DND-41 (cell line): ENCODE data around the gene NAPEPLD.
"Not testable (repeated sequence)": the region's sequence is repeated elsewhere in the genome, so short reads cannot be mapped to it uniquely, and the experiment has no call there.

Experiments used
- ATAC-seq: fragments of 200-7000 bp; cut with Tn5 transposase; 3 replicates; pipeline ENCODE4 v1.9.1; 2021; ENCODE audit warnings: low read depth; ENCODE audit not compliant: insufficient read depth
- DNase-seq: peaks from one replicate; pipeline ENCODE4 v3.0.0-alpha.2; 2020
- H2AFZ ChIP-seq: 2 replicates; pipeline ENCODE4 v1.6.0; 2012; ENCODE audit warnings: low read depth, low read length
- H3K27ac ChIP-seq: 2 replicates; pipeline ENCODE4 v1.5.1; 2012; ENCODE audit warnings: low read length, inconsistent platforms
- H3K27me3 ChIP-seq: fragments of 200-600 bp; sonication (generic); 2 replicates; pipeline ENCODE4 v1.6.0; 2012; ENCODE audit warnings: low read length, mild to moderate bottlenecking, inconsistent platforms; ENCODE audit not compliant: insufficient read depth, poor library complexity
- H3K36me3 ChIP-seq: 2 replicates; pipeline ENCODE4 v1.5.1; 2012; ENCODE audit warnings: low read length, inconsistent platforms; ENCODE audit not compliant: insufficient read depth
- H3K4me1 ChIP-seq: 2 replicates; pipeline ENCODE4 v1.5.1; 2012; ENCODE audit warnings: mild to moderate bottlenecking, low read length; ENCODE audit not compliant: insufficient read depth
- H3K4me2 ChIP-seq: 2 replicates; pipeline ENCODE4 v1.6.0; 2012; ENCODE audit warnings: mild to moderate bottlenecking, moderate library complexity, low read length, inconsistent platforms; ENCODE audit not compliant: insufficient read depth
- H3K4me3 ChIP-seq, 2 experiments: fragments of 200-600 bp in 1 of 2; shearing (Covaris generic) in 1 of 2; 2 replicates each; pipeline ENCODE4 v1.5.1; 2012 to 2016; ENCODE audit warnings: inconsistent platforms in 2 of 2, low read length in 2 of 2, mild to moderate bottlenecking in 2 of 2, low read depth in 1 of 2, moderate library complexity in 1 of 2
- H3K79me2 ChIP-seq: 2 replicates; pipeline ENCODE4 v1.6.0; 2012; ENCODE audit warnings: low read length, inconsistent platforms; ENCODE audit not compliant: insufficient read depth
- H3K9ac ChIP-seq: 2 replicates; pipeline ENCODE4 v1.6.0; 2012; ENCODE audit warnings: low read depth, mild to moderate bottlenecking, inconsistent platforms, low read length, moderate library complexity
- H3K9me3 ChIP-seq: 2 replicates; pipeline ENCODE4 v1.5.1; 2012; ENCODE audit warnings: low read length, moderate library complexity, mild to moderate bottlenecking, inconsistent platforms; ENCODE audit not compliant: insufficient read depth, severe bottlenecking
- H4K20me1 ChIP-seq: 2 replicates; pipeline ENCODE4 v1.6.0; 2012; ENCODE audit warnings: low read length; ENCODE audit not compliant: insufficient read depth
- EZH2 ChIP-seq: IDR thresholded peaks from 3 replicates; pipeline ENCODE4 v1.6.1; 2012; ENCODE audit warnings: borderline replicate concordance, low read depth, mild to moderate bottlenecking, moderate library complexity, low read length, inconsistent platforms; ENCODE audit not compliant: severe bottlenecking
- TF ChIP-seq, protein P1 (sequence below): IDR thresholded peaks from 2 replicates; pipeline ENCODE4 v1.5.1; 2012; ENCODE audit warnings: borderline replicate concordance, low read length, moderate library complexity, mild to moderate bottlenecking; ENCODE audit not compliant: poor library complexity, severe bottlenecking; ENCODE audit errors: extremely low read depth

Gene NAPEPLD

DNA sequence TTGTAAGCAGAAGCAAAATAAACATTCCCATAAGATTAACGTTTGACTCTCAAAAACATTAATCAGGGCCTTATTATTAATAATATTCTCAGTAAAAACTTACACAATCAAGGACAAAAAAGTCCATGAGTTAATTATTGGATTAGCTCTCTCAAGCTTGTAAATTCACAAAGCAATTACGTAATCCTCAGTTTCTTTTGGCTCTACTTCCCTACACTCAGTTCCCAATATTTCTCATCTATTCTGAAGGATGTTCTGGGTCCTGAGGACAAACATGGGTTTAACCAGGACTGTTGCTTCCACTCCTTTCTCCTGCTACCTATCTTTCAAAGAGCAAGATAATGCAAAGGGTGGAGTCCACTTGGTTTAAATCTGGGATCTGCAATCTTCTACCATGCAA is 89.4 kb downstream of the NAPEPLD start:
- Histone ChIP-seq H3K79me2 (no peaks in the 10 kb centered on the region), H2AFZ (no peak overlapping the region), H3K4me1 (no peaks in the 10 kb centered on the region), H3K4me3 (no peak overlapping the region), H3K36me3 (no peaks in the 10 kb centered on the region), H3K27ac (no peak overlapping the region), H4K20me1 (no peaks in the 10 kb centered on the region), H3K9me3 (no peaks in the 10 kb centered on the region), H3K27me3 (no peaks in the 10 kb centered on the region), H3K9ac (no peak overlapping the region), H3K4me2 (no peak overlapping the region)
- TF ChIP-seq, protein P1, sequence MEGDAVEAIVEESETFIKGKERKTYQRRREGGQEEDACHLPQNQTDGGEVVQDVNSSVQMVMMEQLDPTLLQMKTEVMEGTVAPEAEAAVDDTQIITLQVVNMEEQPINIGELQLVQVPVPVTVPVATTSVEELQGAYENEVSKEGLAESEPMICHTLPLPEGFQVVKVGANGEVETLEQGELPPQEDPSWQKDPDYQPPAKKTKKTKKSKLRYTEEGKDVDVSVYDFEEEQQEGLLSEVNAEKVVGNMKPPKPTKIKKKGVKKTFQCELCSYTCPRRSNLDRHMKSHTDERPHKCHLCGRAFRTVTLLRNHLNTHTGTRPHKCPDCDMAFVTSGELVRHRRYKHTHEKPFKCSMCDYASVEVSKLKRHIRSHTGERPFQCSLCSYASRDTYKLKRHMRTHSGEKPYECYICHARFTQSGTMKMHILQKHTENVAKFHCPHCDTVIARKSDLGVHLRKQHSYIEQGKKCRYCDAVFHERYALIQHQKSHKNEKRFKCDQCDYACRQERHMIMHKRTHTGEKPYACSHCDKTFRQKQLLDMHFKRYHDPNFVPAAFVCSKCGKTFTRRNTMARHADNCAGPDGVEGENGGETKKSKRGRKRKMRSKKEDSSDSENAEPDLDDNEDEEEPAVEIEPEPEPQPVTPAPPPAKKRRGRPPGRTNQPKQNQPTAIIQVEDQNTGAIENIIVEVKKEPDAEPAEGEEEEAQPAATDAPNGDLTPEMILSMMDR, result no peak
- no peak for TF ChIP-seq EZH2
- ATAC-seq (no peak), DNase-seq (no peak)

DNA sequence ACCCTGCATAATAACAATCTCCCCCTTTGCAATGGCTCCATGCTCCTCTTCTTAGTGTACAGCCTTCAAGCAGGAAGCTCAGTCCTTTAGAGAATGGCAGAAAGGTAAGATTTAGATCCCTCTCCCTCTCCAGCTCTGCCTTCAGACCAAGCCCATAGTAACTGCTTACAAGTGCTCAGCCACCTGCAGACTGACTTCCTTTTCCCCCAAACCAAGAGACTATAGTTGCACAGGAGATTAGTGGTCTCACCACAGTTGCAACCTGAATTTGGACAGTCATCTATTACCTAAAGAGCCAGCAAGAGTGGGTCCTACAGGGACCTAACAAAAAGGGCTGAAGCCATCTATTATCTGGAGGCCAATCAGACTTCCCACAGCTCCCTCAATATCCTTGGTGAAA is 90.8 kb downstream of the NAPEPLD start:
- Histone ChIP-seq H3K79me2 (no peaks in the 10 kb centered on the region), H3K27me3 (no peaks in the 10 kb centered on the region), H3K4me1 (no peaks in the 10 kb centered on the region), H3K36me3 (no peaks in the 10 kb centered on the region; the same call in 1 of the 2 replicates), H3K9me3 (no peaks in the 10 kb centered on the region), H2AFZ (no peak overlapping the region), H3K4me2 (no peak overlapping the region), H3K4me3 (no peak overlapping the region), H3K27ac (no peak overlapping the region), H3K9ac (no peak overlapping the region), H4K20me1 (no peaks in the 10 kb centered on the region)
- ATAC-seq, result 0 out of 3 replicates have a peak, but pooled peaks have one; percentile 24
- no peak for TF ChIP-seq EZH2
- TF ChIP-seq, protein P1, result no peak
- DNase-seq, result no peak

DNA sequence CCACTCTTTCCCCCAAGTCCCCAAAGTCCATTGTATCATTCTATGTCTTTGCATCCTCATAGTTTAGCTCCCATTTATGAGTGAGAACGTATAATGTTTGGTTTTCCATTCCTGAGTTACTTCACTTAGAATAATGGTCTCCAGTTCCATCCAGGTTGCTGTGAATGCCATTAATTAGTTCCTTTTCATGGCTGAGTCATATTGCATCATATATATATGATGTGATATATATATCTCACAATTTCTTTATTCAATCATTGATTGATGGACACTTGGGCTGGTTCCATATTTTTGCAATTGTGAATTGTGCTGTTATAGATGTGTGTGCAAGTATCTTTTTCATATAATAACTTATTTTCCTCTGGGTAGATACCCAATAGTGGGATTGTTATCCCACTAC is 92.9 kb downstream of the NAPEPLD start:
- not testable (repeated sequence) for H3K4me2 ChIP-seq, H3K9me3 ChIP-seq, H3K27ac ChIP-seq, DNase-seq, H3K9ac ChIP-seq, H3K36me3 ChIP-seq, H2AFZ ChIP-seq, H4K20me1 ChIP-seq, H3K4me3 ChIP-seq, H3K4me1 ChIP-seq, H3K79me2 ChIP-seq, ATAC-seq, H3K27me3 ChIP-seq

DNA sequence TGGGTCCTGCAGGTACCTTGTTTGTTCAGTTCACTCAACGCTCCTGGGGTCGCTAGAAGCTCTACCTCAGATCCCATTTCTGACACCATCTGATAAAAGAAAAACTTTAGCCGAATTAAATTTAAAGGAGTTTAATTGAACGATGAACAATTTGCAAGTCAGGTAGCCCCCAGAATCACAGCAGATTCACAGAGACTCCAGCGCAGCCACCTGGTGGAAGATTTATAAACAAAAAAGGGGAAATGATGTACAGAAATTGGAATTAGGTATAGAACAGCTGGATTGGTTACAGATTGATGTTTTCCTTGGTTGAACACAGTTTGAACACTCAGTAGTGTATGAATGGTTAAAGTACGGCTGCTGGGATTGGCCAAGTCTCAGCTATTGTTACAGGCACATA is 97.4 kb downstream of the NAPEPLD start:
- no peak overlapping the region for H3K4me3 ChIP-seq
- ATAC-seq (no peak), DNase-seq (no peak)
- no peak overlapping the region for H3K4me2 ChIP-seq
- H2AFZ ChIP-seq, result no peak overlapping the region
- H3K27ac ChIP-seq, result no peak overlapping the region
- no peak overlapping the region for H3K9ac ChIP-seq
- no peaks in the 10 kb centered on the region for H3K4me1 ChIP-seq
- no peaks in the 10 kb centered on the region for H4K20me1 ChIP-seq
- H3K9me3 ChIP-seq, result peaks cover 21% of the 10 kb centered on the region
- H3K27me3 ChIP-seq, result no peaks in the 10 kb centered on the region
- no peaks in the 10 kb centered on the region; the same call in 1 of the 2 replicates for H3K36me3 ChIP-seq
- TF ChIP-seq, protein P1, result no peak
- TF ChIP-seq EZH2, result no peak
- H3K79me2 ChIP-seq, result no peaks in the 10 kb centered on the region
